G401 (cell line): ENCODE results near the gene TSPAN12. TPM values are rescaled to one million over a fixed set of nuclear protein-coding genes. Genes with fewer than 3 reads are reported as not detected.
A peak's percentile ranks its signal among the peaks of the same experiment; 100 is the strongest.
"Not testable (repeated sequence)": the region's sequence is repeated elsewhere in the genome, so short reads cannot be mapped to it uniquely, and the experiment has no call there.

Source experiments
- DNase-seq: peaks from one replicate; pipeline ENCODE4 v3.0.0-alpha.2; 2015; ENCODE audit warnings: low spot score
- in situ Hi-C: cut with HindIII; loops from 2 replicates; pipeline ENCODE4 v1.10.0; 2016; ENCODE audit warnings: low sequenced_read_pairs, mixed read lengths
- total RNA-seq: library from RNA; depleted of rRNA; stranded (reverse); fragments of >200 nt; shearing (Covaris generic); gene quantifications from 2 replicates; pipeline ENCODE4 v1.2.3, GENCODE V29; 2014; rRNA removed

The TSPAN12 gene
- total RNA-seq, 1 experiment from 2014 or later: not detected

GRCh38 chr7:120780938-120781337 is 77.0 kb downstream of the TSPAN12 start:
- in situ Hi-C loops: no loop called here
- DNase-seq: no peak

DNA sequence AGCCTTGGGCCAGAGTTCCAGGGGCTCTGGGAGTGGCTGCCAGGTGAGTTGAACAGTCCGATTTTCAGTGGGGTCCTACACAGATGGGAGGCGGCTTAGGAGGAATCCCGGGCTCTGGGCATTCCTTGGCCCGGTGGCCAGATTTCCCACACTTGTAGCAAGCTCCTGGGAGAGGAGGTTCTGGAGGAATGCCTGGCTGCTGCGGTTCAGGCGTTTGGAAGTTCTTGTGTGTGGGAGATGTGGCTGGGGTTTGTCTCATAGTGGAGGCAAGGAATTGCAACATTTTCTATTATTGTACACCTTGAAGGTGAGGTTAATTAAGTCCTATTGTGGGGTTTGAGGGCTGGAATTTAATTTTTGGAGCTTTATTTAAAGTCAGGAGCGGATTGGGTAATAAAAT is 77.5 kb downstream of the TSPAN12 start:
- in situ Hi-C loops, DNase-seq: not testable (repeated sequence)

GRCh38 chr7:120779078-120779477 is 78.9 kb downstream of the TSPAN12 start:
- not testable (repeated sequence) for DNase-seq

GRCh38 chr7:120775755-120776154 is 82.2 kb downstream of the TSPAN12 start:
- DNase-seq: no peak
- in situ Hi-C loops: no loop called here

More at GRCh38 chr7:120779078-120779477, 78.9 kb downstream of the TSPAN12 start:
- in situ Hi-C loops: not testable (repeated sequence)

GRCh38 chr7:120774481-120774880 is 83.5 kb downstream of the TSPAN12 start:
- in situ Hi-C loops: no loop called here
- no peak for DNase-seq

GRCh38 chr7:120770206-120770605 is 87.7 kb downstream of the TSPAN12 start:
- DNase-seq: no peak
- in situ Hi-C loops: no loop called here

DNA sequence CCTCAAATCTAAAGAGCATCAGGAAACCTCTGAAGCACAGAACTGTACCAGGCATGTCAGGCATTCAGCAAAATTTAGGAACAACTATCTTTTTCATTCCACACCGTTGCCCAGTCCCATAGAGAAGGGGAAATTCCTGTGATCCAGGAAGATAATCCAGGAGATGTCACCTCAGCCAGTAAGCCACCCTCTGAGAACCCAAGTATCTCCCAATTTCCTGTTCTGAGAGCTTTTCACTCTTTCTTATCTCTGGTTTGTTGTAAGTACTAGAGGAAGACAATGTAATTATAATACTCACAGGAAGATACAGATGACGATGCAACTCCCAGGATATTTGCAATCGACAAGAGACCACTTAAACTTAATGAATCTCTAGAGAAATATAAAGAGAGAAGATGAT is 97.1 kb downstream of the TSPAN12 start:
- DNase-seq: no peak
- in situ Hi-C loops: no loop called here

DNA sequence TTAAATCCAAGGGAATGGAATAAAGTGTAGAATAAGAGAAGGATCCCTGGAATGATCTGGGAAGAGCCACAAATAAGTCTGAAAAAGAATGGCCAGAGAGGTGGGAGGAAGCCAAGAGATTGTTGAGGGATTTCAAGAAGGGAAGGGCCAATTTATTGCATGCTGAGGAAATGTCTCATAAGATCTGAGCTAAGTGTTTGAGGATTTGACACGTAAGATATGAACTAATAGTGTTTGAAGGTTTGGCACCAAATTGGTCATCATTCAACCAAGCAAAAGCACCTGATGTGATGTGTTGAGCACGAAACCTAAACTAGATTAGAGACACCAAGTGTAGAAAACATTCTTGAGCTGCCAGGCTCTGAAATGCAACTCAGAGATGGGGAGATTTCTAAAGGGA is 97.9 kb downstream of the TSPAN12 start:
- DNase-seq: no peak
- in situ Hi-C loops: no loop called here

GRCh38 chr7:120743128-120743527 is 114.8 kb downstream of the TSPAN12 start:
- in situ Hi-C loops: no loop called here
- no peak for DNase-seq

DNA sequence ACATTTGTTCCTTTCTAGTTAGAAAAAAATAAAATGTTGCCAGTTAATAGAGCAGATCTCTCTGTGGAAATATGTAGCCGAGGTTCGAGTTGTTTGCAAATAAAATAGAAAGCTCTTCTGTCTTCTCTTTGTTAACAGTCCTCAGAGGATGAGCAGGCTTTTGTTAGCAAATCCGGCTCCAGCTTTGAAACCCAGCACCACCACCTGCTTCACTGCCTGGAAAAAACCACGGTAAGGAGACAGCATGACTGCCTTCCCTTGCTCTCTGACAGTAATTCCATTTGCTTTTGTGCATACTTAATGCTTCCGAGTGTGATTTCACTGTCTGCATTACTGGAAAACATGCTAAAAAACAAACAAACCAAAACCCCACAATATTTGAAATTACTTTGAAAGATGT is 115.6 kb downstream of the TSPAN12 start:
- peak; percentile 94 for DNase-seq
- in situ Hi-C loops: no loop called here

GRCh38 chr7:120741371-120742042 is 116.4 kb downstream of the TSPAN12 start:
- in situ Hi-C loops: no loop called here
- peak; percentile 44 for DNase-seq

GRCh38 chr7:120740348-120740747 is 117.6 kb downstream of the TSPAN12 start:
- DNase-seq: peak; percentile 54

GRCh38 chr7:120738816-120739215 is 119.1 kb downstream of the TSPAN12 start:
- DNase-seq: no peak
- in situ Hi-C loops: no loop called here

More at GRCh38 chr7:120740348-120740747, 117.6 kb downstream of the TSPAN12 start:
- in situ Hi-C loops: no loop called here

Other genes starting within 250 kb of the TSPAN12 start
- 8.5 and 18.9 TPM in 2 replicates for gene ING3, start 92.6 kb upstream of the TSPAN12 start, total RNA-seq
- gene CPED1, start 130.6 kb upstream of the TSPAN12 start, total RNA-seq: 21.5 and 30.7 TPM in 2 replicates